PC-9 (cell line): Measurements from ENCODE around the gene ROPN1. TPM values are rescaled to one million over a fixed set of nuclear protein-coding genes. Genes with fewer than 3 reads are reported as not detected.

Experiments
- BruUV-seq: library from RNA; stranded (reverse); fragments of 400-500 nt; replicated peaks from 2 replicates; lab custom pipeline; 2021; lab: Mats Ljungman, UMichigan
- CTCF ChIA-PET: fragments of 300-600 bp; sonication (Branson Sonifier 250); formaldehyde crosslinking; loops from one replicate; lab custom pipeline; 2022; ENCODE audit warnings: antibody characterized with exemption; lab: Charles Lee
- POLR2A ChIA-PET: fragments of 300-600 bp; sonication (Branson Sonifier 250); formaldehyde crosslinking; loops from one replicate; lab custom pipeline; 2022; ENCODE audit warnings: antibody characterized with exemption; ENCODE audit not compliant: unreplicated experiment; lab: Charles Lee
- DNase-seq, 2 experiments: peaks; one replicate each; pipeline versions ENCODE4 v3.0.0 to v3.0.0-alpha.2; 2015 to 2022; ENCODE audit warnings: mixed read lengths in 1 of 2
- H2AFZ ChIP-seq: fragments of 200-600 bp; sonication (generic); 2 replicates; pipeline ENCODE4 v1.8.1; 2017; ENCODE audit warnings: antibody characterized with exemption
- H3F3A ChIP-seq: fragments of 200-600 bp; sonication (generic); 2 replicates; pipeline ENCODE4 v1.8.1; 2017; ENCODE audit warnings: antibody characterized with exemption, mild to moderate bottlenecking, low read depth; ENCODE audit not compliant: insufficient read depth
- H3K27ac ChIP-seq: fragments of 200-600 bp; sonication (generic); 2 replicates; pipeline ENCODE4 v1.6.1; 2016; ENCODE audit warnings: mixed run types
- H3K27me3 ChIP-seq: fragments of 200-600 bp; sonication (generic); 2 replicates; pipeline ENCODE4 v1.6.1; 2016; ENCODE audit warnings: low read depth, mixed run types; ENCODE audit not compliant: insufficient read depth
- H3K36me3 ChIP-seq: fragments of 200-600 bp; sonication (generic); 2 replicates; pipeline ENCODE4 v1.6.1; 2016; ENCODE audit warnings: low read depth, mixed run types
- H3K4me1 ChIP-seq: fragments of 200-600 bp; sonication (generic); replicated peaks from 2 replicates; pipeline ENCODE4 v1.6.1; 2016; ENCODE audit warnings: mixed run types; ENCODE audit not compliant: insufficient read depth
- H3K4me2 ChIP-seq: fragments of 200-600 bp; sonication (generic); 2 replicates; pipeline ENCODE4 v1.6.1; 2017; ENCODE audit warnings: mixed run types
- H3K4me3 ChIP-seq: fragments of 200-600 bp; sonication (generic); 2 replicates; pipeline ENCODE4 v1.6.1; 2016; ENCODE audit warnings: mixed run types
- H3K79me2 ChIP-seq: fragments of 200-600 bp; sonication (generic); 2 replicates; pipeline ENCODE4 v1.6.1; 2017; ENCODE audit warnings: low read depth, mixed run types
- H3K9me2 ChIP-seq: fragments of 200-600 bp; sonication (generic); 2 replicates; pipeline ENCODE4 v1.8.1; 2017; ENCODE audit warnings: mild to moderate bottlenecking; ENCODE audit not compliant: insufficient read depth
- H3K9me3 ChIP-seq: fragments of 200-600 bp; sonication (generic); 2 replicates; pipeline ENCODE4 v1.8.1; 2016; ENCODE audit warnings: low read depth; ENCODE audit not compliant: insufficient read depth
- H4K20me1 ChIP-seq: fragments of 200-600 bp; sonication (generic); 2 replicates; pipeline ENCODE4 v1.8.1; 2017; ENCODE audit not compliant: insufficient read depth
- CTCF ChIP-seq: fragments of 200-600 bp; sonication (generic); conservative IDR thresholded peaks from 2 replicates; pipeline ENCODE4 v1.6.1; 2017; ENCODE audit warnings: mixed run types, antibody characterized with exemption, mild to moderate bottlenecking, moderate library complexity
- EZH2 ChIP-seq: fragments of 200-600 bp; sonication (generic); IDR thresholded peaks from 2 replicates; pipeline ENCODE4 v1.8.0; 2017; ENCODE audit warnings: antibody characterized with exemption, low read depth
- intact Hi-C: fragments of 100-400 bp; cut with micrococcal nuclease; formaldehyde crosslinking; loops from one replicate; pipeline ENCODE4 v1.10.0; 2022; ENCODE audit not compliant: unreplicated experiment
- total RNA-seq: library from RNA; stranded (reverse); gene quantifications from 2 replicates; pipeline ENCODE4 v1.2.3, GENCODE V29; 2021

ROPN1 gene
- total RNA-seq, 1 experiment from 2014 or later = not detected

GRCh38 chr3:123961508-123961856, 30.4 kb downstream of the ROPN1 start:
- intact Hi-C loops = loop anchor here (5.0 kb wide), 1 partner anchor 229 kb away; no protein-coding TSS in a partner anchor
- Histone ChIP-seq H3K9me2 (no peaks in the 10 kb centered on the region), H3K36me3 (no peaks in the 10 kb centered on the region), H3K27ac (no peak overlapping the region), H3K27me3 (peaks cover 11% of the 10 kb centered on the region; the same call in 1 of the 2 replicates), H3K4me2 (peak overlapping the region; percentile 86), H3K4me3 (peak overlapping the region; percentile 73), H3K79me2 (peaks cover 15% of the 10 kb centered on the region), H3K9me3 (no peaks in the 10 kb centered on the region), H2AFZ (peak overlapping the region; percentile 98), H3K4me1 (peaks cover 14% of the 10 kb centered on the region), H3F3A (no peaks in the 10 kb centered on the region), H4K20me1 (no peaks in the 10 kb centered on the region)
- DNase-seq = no peak
- ChIA-PET POLR2A (interaction anchor here (0.5 kb wide), 1 partner anchor 27 kb away, joined by 8 read pairs; no protein-coding TSS in a partner anchor), CTCF (interaction anchor here (0.6 to 0.7 kb wide), 4 partner anchors 18 to 187 kb away, joined by 3 to 11 read pairs (median 4); no protein-coding TSS in a partner anchor)
- TF ChIP-seq EZH2 (no peak), CTCF (no peak)
- BruUV-seq = no TSS peak

- Histone ChIP-seq H3K79me2 (peaks cover 15% of the 10 kb centered on the region), H2AFZ (peak within 1 kb of the TSS; percentile 98), H4K20me1 (no peaks in the 10 kb centered on the region), H3F3A (no peaks in the 10 kb centered on the region), H3K9me2 (no peaks in the 10 kb centered on the region), H3K4me3 (peak within 1 kb of the TSS; percentile 73), H3K4me2 (peak within 1 kb of the TSS; percentile 86), H3K36me3 (no peaks in the 10 kb centered on the region), H3K27ac (peak within 1 kb of the TSS; percentile 49), H3K9me3 (no peaks in the 10 kb centered on the region), H3K4me1 (peaks cover 14% of the 10 kb centered on the region), H3K27me3 (peaks cover 11% of the 10 kb centered on the region; the same call in 1 of the 2 replicates)
- peak; percentile 86 to 94 for DNase-seq
- ChIA-PET POLR2A (interaction anchor here (0.5 to 0.7 kb wide), 2 partner anchors 13 to 27 kb away, joined by 4 to 8 read pairs; no protein-coding TSS in a partner anchor), CTCF (interaction anchor here (0.6 to 0.7 kb wide), 5 partner anchors 17 to 581 kb away, joined by 3 to 11 read pairs (median 4); no protein-coding TSS in a partner anchor)
- TSS peak; percentile 94 for BruUV-seq
- intact Hi-C loops = loop anchor here (5.0 kb wide), 1 partner anchor 229 kb away; no protein-coding TSS in a partner anchor
- no peak for TF ChIP-seq CTCF
- no peak for TF ChIP-seq EZH2
Observed at GRCh38 chr3:123960781-123961507, 31.0 kb downstream of the ROPN1 start, which contains the start of gene CCDC14. CCDC14 (minus strand) TSS chr3:123961229; CDS start chr3:123961173, 56 bp downstream.

- intact Hi-C loops = no loop called here
- H4K20me1 ChIP-seq = no peaks in the 10 kb centered on the region
- H3K4me2 ChIP-seq = no peak overlapping the region
- H2AFZ ChIP-seq = no peak overlapping the region
- H3K79me2 ChIP-seq = 0 out of 2 replicates have a peak, but pooled peaks cover under 1% of the 10 kb centered on the region
- no peak for DNase-seq
- H3K27me3 ChIP-seq = no peaks in the 10 kb centered on the region
- H3K27ac ChIP-seq = no peak overlapping the region
- no peaks in the 10 kb centered on the region for H3F3A ChIP-seq
- no peak for TF ChIP-seq CTCF
- no peak for TF ChIP-seq EZH2
- no peaks in the 10 kb centered on the region for H3K36me3 ChIP-seq
- CTCF ChIA-PET = no interaction called here
- no peak overlapping the region for H3K4me3 ChIP-seq
- POLR2A ChIA-PET = interaction anchor here (0.6 kb wide), 1 partner anchor 175 kb away, joined by 13 read pairs; no protein-coding TSS in a partner anchor
- no peaks in the 10 kb centered on the region; the same call in 1 of the 2 replicates for H3K9me2 ChIP-seq
- no peaks in the 10 kb centered on the region; the same call in 1 of the 2 replicates for H3K9me3 ChIP-seq
- no TSS peak for BruUV-seq
- H3K4me1 ChIP-seq = no peaks in the 10 kb centered on the region
Observed at GRCh38 chr3:123953735-123954134, 38.2 kb downstream of the ROPN1 start.
